PFSK-1 (cell line): ENCODE data around the gene VPS9D1.

Source experiments
- FOXP2 ChIP-seq: optimal IDR thresholded peaks from 2 replicates; pipeline ENCODE3; 2011; ENCODE audit warnings: borderline replicate concordance, control low read depth, inconsistent platforms; ENCODE audit not compliant: insufficient read depth; ENCODE audit errors: extremely low read length, extremely low read depth
- POLR2AphosphoS5 ChIP-seq: IDR thresholded peaks from 2 replicates; pipeline ENCODE4 v1.6.1; 2012; ENCODE audit warnings: low read depth, mild to moderate bottlenecking, control low read depth, low read length, moderate library complexity
- TAF1 ChIP-seq: IDR thresholded peaks from 2 replicates; pipeline ENCODE4 v1.6.1; 2012; ENCODE audit warnings: low read length, control low read depth, borderline replicate concordance; ENCODE audit not compliant: insufficient read depth
- TF ChIP-seq, protein P1 (sequence below), 2 experiments: IDR thresholded peaks; 2 replicates each; pipeline versions ENCODE4 v1.6.1 to v1.8.0; 2011 to 2012; ENCODE audit warnings: low read depth in 2 of 2, low read length in 2 of 2, control low read depth in 1 of 2, inconsistent platforms in 1 of 2, mild to moderate bottlenecking in 1 of 2, moderate library complexity in 1 of 2; ENCODE audit not compliant: insufficient read depth in 1 of 2

DNA sequence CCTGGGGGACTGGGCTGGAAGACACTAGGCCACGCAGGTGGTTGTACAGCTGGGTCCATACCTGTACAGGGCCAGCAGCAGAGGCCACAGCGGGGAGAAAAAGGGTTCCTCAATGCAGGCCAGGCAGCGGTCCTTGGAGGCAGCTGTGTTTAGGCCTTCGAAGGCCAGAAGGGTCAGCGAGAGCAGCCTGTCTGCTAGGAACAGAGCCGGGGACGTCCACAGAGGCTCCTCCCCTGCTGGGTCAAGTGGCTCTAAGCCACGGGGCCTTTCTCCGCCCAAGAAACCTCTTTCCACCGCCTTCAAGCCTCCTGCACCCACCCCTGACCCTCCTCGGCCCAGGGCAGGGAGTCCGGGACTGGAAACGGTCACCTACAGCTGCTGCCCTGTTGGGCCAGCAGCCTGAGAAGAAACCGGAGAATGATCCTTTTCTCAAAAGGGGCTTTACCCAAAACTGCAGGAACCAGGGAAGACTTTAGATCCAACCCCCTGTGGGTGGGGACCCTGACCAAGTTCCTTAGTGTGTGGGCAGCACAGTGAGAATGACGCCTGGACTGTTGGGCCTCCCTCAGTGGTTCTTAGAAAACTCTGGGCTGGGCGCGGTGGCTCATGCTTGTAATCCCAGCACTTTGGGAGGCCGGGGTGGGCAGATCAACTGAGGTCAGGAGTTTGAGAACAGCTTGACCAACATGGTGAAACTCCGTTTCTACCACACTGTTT lies 10.8 kb downstream of the VPS9D1 start:
- TF ChIP-seq, protein P1, sequence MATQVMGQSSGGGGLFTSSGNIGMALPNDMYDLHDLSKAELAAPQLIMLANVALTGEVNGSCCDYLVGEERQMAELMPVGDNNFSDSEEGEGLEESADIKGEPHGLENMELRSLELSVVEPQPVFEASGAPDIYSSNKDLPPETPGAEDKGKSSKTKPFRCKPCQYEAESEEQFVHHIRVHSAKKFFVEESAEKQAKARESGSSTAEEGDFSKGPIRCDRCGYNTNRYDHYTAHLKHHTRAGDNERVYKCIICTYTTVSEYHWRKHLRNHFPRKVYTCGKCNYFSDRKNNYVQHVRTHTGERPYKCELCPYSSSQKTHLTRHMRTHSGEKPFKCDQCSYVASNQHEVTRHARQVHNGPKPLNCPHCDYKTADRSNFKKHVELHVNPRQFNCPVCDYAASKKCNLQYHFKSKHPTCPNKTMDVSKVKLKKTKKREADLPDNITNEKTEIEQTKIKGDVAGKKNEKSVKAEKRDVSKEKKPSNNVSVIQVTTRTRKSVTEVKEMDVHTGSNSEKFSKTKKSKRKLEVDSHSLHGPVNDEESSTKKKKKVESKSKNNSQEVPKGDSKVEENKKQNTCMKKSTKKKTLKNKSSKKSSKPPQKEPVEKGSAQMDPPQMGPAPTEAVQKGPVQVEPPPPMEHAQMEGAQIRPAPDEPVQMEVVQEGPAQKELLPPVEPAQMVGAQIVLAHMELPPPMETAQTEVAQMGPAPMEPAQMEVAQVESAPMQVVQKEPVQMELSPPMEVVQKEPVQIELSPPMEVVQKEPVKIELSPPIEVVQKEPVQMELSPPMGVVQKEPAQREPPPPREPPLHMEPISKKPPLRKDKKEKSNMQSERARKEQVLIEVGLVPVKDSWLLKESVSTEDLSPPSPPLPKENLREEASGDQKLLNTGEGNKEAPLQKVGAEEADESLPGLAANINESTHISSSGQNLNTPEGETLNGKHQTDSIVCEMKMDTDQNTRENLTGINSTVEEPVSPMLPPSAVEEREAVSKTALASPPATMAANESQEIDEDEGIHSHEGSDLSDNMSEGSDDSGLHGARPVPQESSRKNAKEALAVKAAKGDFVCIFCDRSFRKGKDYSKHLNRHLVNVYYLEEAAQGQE (IDR thresholded peaks at IDR 0.05; ENCODE audit: insufficient read depth in 1 of 2, low read depth in 2 of 2, low read length in 2 of 2) = no peak
- TF ChIP-seq FOXP2 = no peak
- TF ChIP-seq POLR2AphosphoS5 = no peak
- TF ChIP-seq TAF1 = no peak
